SU-DHL-6 (cell line): ENCODE measurements around the gene SLC24A3.

Experiments used
- H2AFZ ChIP-seq: fragments of 200-600 bp; sonication (generic); 2 replicates; pipeline ENCODE4 v1.6.1; 2014; ENCODE audit warnings: low read depth, mild to moderate bottlenecking, moderate library complexity, mixed read lengths, antibody characterized with exemption, low read length; ENCODE audit not compliant: severe bottlenecking
- H3F3A ChIP-seq: fragments of 200-600 bp; shearing (Covaris generic); 2 replicates; pipeline ENCODE4 v1.6.0; 2016; ENCODE audit warnings: antibody characterized with exemption, mild to moderate bottlenecking; ENCODE audit not compliant: insufficient read depth
- H3K27ac ChIP-seq: fragments of 200-600 bp; sonication (generic); 2 replicates; pipeline ENCODE4 v1.5.1; 2016; ENCODE audit warnings: low read depth, mild to moderate bottlenecking, low read length, moderate library complexity, mixed read lengths
- H3K27me3 ChIP-seq: fragments of 200-600 bp; sonication (generic), shearing (Covaris generic); 2 replicates; pipeline ENCODE4 v1.6.0; 2014; ENCODE audit warnings: mild to moderate bottlenecking, low read length
- H3K36me3 ChIP-seq: fragments of 200-600 bp; sonication (generic); 2 replicates; pipeline ENCODE4 v1.6.1; 2014; ENCODE audit warnings: mild to moderate bottlenecking, low read length, mixed read lengths
- H3K4me2 ChIP-seq: fragments of 300-600, 200-600 bp; shearing (Covaris generic), sonication (generic); 2 replicates; pipeline ENCODE4 v1.6.0; 2014; ENCODE audit warnings: low read length, low read depth, mild to moderate bottlenecking; ENCODE audit not compliant: poor library complexity, severe bottlenecking
- H3K4me3 ChIP-seq: fragments of 200-600 bp; sonication (generic); 2 replicates; pipeline ENCODE4 v1.5.1; 2014; ENCODE audit warnings: antibody characterized with exemption, low read length, mild to moderate bottlenecking, mixed read lengths; ENCODE audit not compliant: insufficient read depth, poor library complexity, severe bottlenecking
- H3K79me2 ChIP-seq: fragments of 200-600 bp; sonication (generic); 2 replicates; pipeline ENCODE4 v1.6.1; 2014; ENCODE audit warnings: mild to moderate bottlenecking, low read length, moderate library complexity; ENCODE audit not compliant: insufficient read depth
- H3K9ac ChIP-seq: fragments of 200-600 bp; sonication (generic); 2 replicates; pipeline ENCODE4 v1.7.0; 2014; ENCODE audit warnings: mild to moderate bottlenecking, low read length
- H3K9me2 ChIP-seq: fragments of 200-600 bp; sonication (generic); replicated peaks from 2 replicates; pipeline ENCODE4 v1.6.1; 2014; ENCODE audit warnings: low read length; ENCODE audit not compliant: insufficient read depth
- H3K9me3 ChIP-seq: fragments of 200-600 bp; sonication (generic); 2 replicates; pipeline ENCODE4 v1.6.1; 2014; ENCODE audit warnings: low read length, mixed read lengths; ENCODE audit not compliant: insufficient read depth
- H4K20me1 ChIP-seq: fragments of 200-600 bp; sonication (generic); 2 replicates; pipeline ENCODE4 v1.6.1; 2014; ENCODE audit warnings: low read depth, mild to moderate bottlenecking, antibody characterized with exemption, low read length, moderate library complexity, mixed read lengths
- CTCF ChIP-seq: fragments of 200-600 bp; sonication (generic); IDR thresholded peaks from one replicate; pipeline ENCODE4 v1.5.1; 2017; ENCODE audit warnings: antibody characterized with exemption, mild to moderate bottlenecking, low read length, moderate library complexity; ENCODE audit not compliant: insufficient read depth, poor library complexity, severe bottlenecking
- EZH2phosphoT487 ChIP-seq: fragments of 200-600 bp; sonication (generic), shearing (Covaris generic); conservative IDR thresholded peaks from 2 replicates; pipeline ENCODE4 v1.6.1; 2018; ENCODE audit warnings: mild to moderate bottlenecking, antibody characterized with exemption, low read length, moderate library complexity, mixed read lengths

SLC24A3 gene

GRCh38 chr20:19670829-19671228 lies 458.4 kb downstream of the SLC24A3 start:
- Histone ChIP-seq H3K9me3 (no peaks in the 10 kb centered on the region), H3K9me2 (no peaks in the 10 kb centered on the region), H3K79me2 (no peaks in the 10 kb centered on the region), H4K20me1 (no peaks in the 10 kb centered on the region), H3K36me3 (no peaks in the 10 kb centered on the region), H3K27ac (no peak overlapping the region), H3K4me3 (no peak overlapping the region), H3F3A (no peaks in the 10 kb centered on the region), H3K27me3 (no peaks in the 10 kb centered on the region), H3K9ac (no peak overlapping the region), H2AFZ (no peak overlapping the region), H3K4me2 (no peak overlapping the region)
- TF ChIP-seq EZH2phosphoT487: no peak

GRCh38 chr20:19671374-19671773 lies 458.9 kb downstream of the SLC24A3 start:
- Histone ChIP-seq H3K4me3 (no peak overlapping the region), H3K4me2 (no peak overlapping the region), H3K36me3 (no peaks in the 10 kb centered on the region), H3K9me3 (no peaks in the 10 kb centered on the region), H3F3A (no peaks in the 10 kb centered on the region), H3K27me3 (no peaks in the 10 kb centered on the region), H2AFZ (no peak overlapping the region), H3K27ac (no peak overlapping the region), H3K9me2 (no peaks in the 10 kb centered on the region), H3K79me2 (no peaks in the 10 kb centered on the region), H3K9ac (no peak overlapping the region), H4K20me1 (no peaks in the 10 kb centered on the region)
- TF ChIP-seq EZH2phosphoT487 (no peak), CTCF (no peak)

GRCh38 chr20:19672498-19672897 lies 460.1 kb downstream of the SLC24A3 start:
- H2AFZ ChIP-seq: no peak overlapping the region
- no peaks in the 10 kb centered on the region for H3K9me3 ChIP-seq
- H3K27me3 ChIP-seq: no peaks in the 10 kb centered on the region
- no peak overlapping the region for H3K4me2 ChIP-seq
- TF ChIP-seq CTCF (no peak), EZH2phosphoT487 (no peak)
- H3K36me3 ChIP-seq: no peaks in the 10 kb centered on the region
- no peaks in the 10 kb centered on the region for H4K20me1 ChIP-seq
- H3K9ac ChIP-seq: no peak overlapping the region
- H3K4me3 ChIP-seq: no peak overlapping the region
- no peaks in the 10 kb centered on the region for H3K79me2 ChIP-seq
- no peaks in the 10 kb centered on the region for H3K9me2 ChIP-seq
- no peak overlapping the region for H3K27ac ChIP-seq
- H3F3A ChIP-seq: no peaks in the 10 kb centered on the region

GRCh38 chr20:19673575-19673974 lies 461.1 kb downstream of the SLC24A3 start:
- Histone ChIP-seq H3K9me2 (no peaks in the 10 kb centered on the region), H3K4me2 (no peak overlapping the region), H3K79me2 (no peaks in the 10 kb centered on the region), H4K20me1 (no peaks in the 10 kb centered on the region), H3K9ac (no peak overlapping the region), H2AFZ (no peak overlapping the region), H3K9me3 (no peaks in the 10 kb centered on the region), H3K27ac (no peak overlapping the region), H3K4me3 (no peak overlapping the region), H3K36me3 (no peaks in the 10 kb centered on the region), H3F3A (no peaks in the 10 kb centered on the region), H3K27me3 (no peaks in the 10 kb centered on the region)
- no peak for TF ChIP-seq CTCF
- no peak for TF ChIP-seq EZH2phosphoT487
